Measurements from ENCODE around the gene LAMP5.

The LAMP5 gene

GRCh38 chr20:9573335-9574151 lies 59.2 kb downstream of the LAMP5 start:
- no peak for TF ChIP-seq CTCF (IDR thresholded peaks at IDR 0.05; ENCODE audit: control extremely low read depth, extremely low read depth, low read depth, missing control alignments)
- ChIA-PET POLR2A (no interaction called here), CTCF (interaction anchor here (0.9 kb wide), 1 partner anchor 10 kb away, joined by 3 read pairs; no protein-coding TSS in a partner anchor)
- DNase-seq (ENCODE audit: extremely low spot score) = no peak

- no peak for TF ChIP-seq CTCF (IDR thresholded peaks at IDR 0.05; ENCODE audit: control extremely low read depth, extremely low read depth, low read depth, missing control alignments)
- POLR2A ChIA-PET = no interaction called here
- DNase-seq (ENCODE audit: extremely low spot score) = no peak
- CTCF ChIA-PET = no interaction called here
Measured at GRCh38 chr20:9574181-9574580, 59.8 kb downstream of the LAMP5 start.

- POLR2A ChIA-PET = no interaction called here
Measured at GRCh38 chr20:9574776-9575175, 60.4 kb downstream of the LAMP5 start.

GRCh38 chr20:9575836-9576235 lies 61.4 kb downstream of the LAMP5 start:
- TF ChIP-seq CTCF (IDR thresholded peaks at IDR 0.05; ENCODE audit: control extremely low read depth, extremely low read depth, low read depth, missing control alignments) = no peak
- ChIA-PET POLR2A (no interaction called here), CTCF (interaction anchor here (1.5 to 1.6 kb wide), 2 partner anchors 11 to 15 kb away, joined by 3 to 4 read pairs; no protein-coding TSS in a partner anchor)
- DNase-seq (ENCODE audit: extremely low spot score) = no peak

More at GRCh38 chr20:9574776-9575175, 60.4 kb downstream of the LAMP5 start:
- DNase-seq (ENCODE audit: extremely low spot score) = no peak
- TF ChIP-seq CTCF (IDR thresholded peaks at IDR 0.05; ENCODE audit: control extremely low read depth, extremely low read depth, low read depth, missing control alignments) = no peak
- CTCF ChIA-PET = no interaction called here

GRCh38 chr20:9576695-9577094 lies 62.3 kb downstream of the LAMP5 start:
- no peak for DNase-seq (ENCODE audit: extremely low spot score)
- ChIA-PET POLR2A (no interaction called here), CTCF (interaction anchor here (1.5 to 1.6 kb wide), 2 partner anchors 10 to 16 kb away, joined by 3 to 4 read pairs; no protein-coding TSS in a partner anchor)
- TF ChIP-seq CTCF (IDR thresholded peaks at IDR 0.05; ENCODE audit: control extremely low read depth, extremely low read depth, low read depth, missing control alignments) = no peak

- ChIA-PET POLR2A (no interaction called here), CTCF (no interaction called here)
- TF ChIP-seq CTCF (IDR thresholded peaks at IDR 0.05; ENCODE audit: control extremely low read depth, extremely low read depth, low read depth, missing control alignments) = no peak
- no peak for DNase-seq (ENCODE audit: extremely low spot score)
Measured at GRCh38 chr20:9577397-9577796, 63.0 kb downstream of the LAMP5 start.
